IMR-90 (cell line): ENCODE results near the gene EEF1G. TPM values are rescaled to one million over a fixed set of nuclear protein-coding genes. Genes with fewer than 3 reads are reported as not detected.

Experiments
- ATAC-seq: fragments of 200-7000 bp; cut with Tn5 transposase; 2 replicates; pipeline ENCODE4 v1.9.1; 2020; ENCODE audit warnings: low read depth, mild to moderate bottlenecking, moderate library complexity
- BruUV-seq: library from RNA; stranded (reverse); fragments of 400-500 nt; replicated peaks from 2 replicates; lab custom pipeline; 2021; lab: Mats Ljungman, UMichigan
- CTCF ChIA-PET: fragments of 300-600 bp; formaldehyde crosslinking; extraction: SDS; loops from one replicate; lab custom pipeline; 2021; ENCODE audit warnings: antibody characterized with exemption; lab: Yijun Ruan, JAX
- POLR2A ChIA-PET: fragments of 300-600 bp; sonication (Branson Sonifier 250); formaldehyde crosslinking; loops from one replicate; lab custom pipeline; 2022; ENCODE audit warnings: antibody characterized with exemption; ENCODE audit not compliant: unreplicated experiment; lab: Charles Lee
- DNase-seq: peaks from one replicate; pipeline ENCODE4 v3.0.0; 2013
- H2AFZ ChIP-seq: replicated peaks from 2 replicates; pipeline ENCODE3; 2013; ENCODE audit warnings: low read length, mild to moderate bottlenecking; ENCODE audit not compliant: poor library complexity
- H2AK5ac ChIP-seq: 2 replicates; pipeline ENCODE4 v1.6.1; 2013; ENCODE audit warnings: low read depth, low read length, inconsistent platforms
- H2AK9ac ChIP-seq: replicated peaks from 2 replicates; pipeline ENCODE3; 2013; ENCODE audit warnings: mild to moderate bottlenecking, low read depth, low read length, moderate library complexity; ENCODE audit not compliant: poor library complexity
- H2BK120ac ChIP-seq: 2 replicates; pipeline ENCODE4 v1.6.1; 2013; ENCODE audit warnings: low read depth, low read length, inconsistent platforms
- H2BK15ac ChIP-seq: 3 replicates; pipeline ENCODE4 v1.6.1; 2013; ENCODE audit warnings: low read depth, low read length, inconsistent platforms
- H2BK20ac ChIP-seq: 2 replicates; pipeline ENCODE4 v1.6.1; 2013; ENCODE audit warnings: low read depth, mild to moderate bottlenecking, inconsistent platforms, low read length, moderate library complexity
- H2BK5ac ChIP-seq: 2 replicates; pipeline ENCODE4 v1.6.1; 2013; ENCODE audit warnings: mild to moderate bottlenecking, low read depth, low read length, inconsistent platforms; ENCODE audit not compliant: poor library complexity, severe bottlenecking
- H3K14ac ChIP-seq: replicated peaks from 2 replicates; pipeline ENCODE4 v1.6.1; 2013; ENCODE audit warnings: low read depth, low read length, inconsistent platforms
- H3K18ac ChIP-seq: 2 replicates; pipeline ENCODE4 v1.6.1; 2013; ENCODE audit warnings: low read depth, low read length, control low read depth
- H3K23ac ChIP-seq: 2 replicates; pipeline ENCODE4 v1.6.1; 2013; ENCODE audit warnings: low read depth, low read length, inconsistent platforms
- H3K27ac ChIP-seq: 2 replicates; pipeline ENCODE4 v1.5.1; 2013; ENCODE audit warnings: mild to moderate bottlenecking, control low read depth, low read length; ENCODE audit not compliant: insufficient read depth
- H3K27me3 ChIP-seq: 2 replicates; pipeline ENCODE4 v1.6.1; 2013; ENCODE audit warnings: low read length; ENCODE audit not compliant: control insufficient read depth, insufficient read depth
- H3K36me3 ChIP-seq: 2 replicates; pipeline ENCODE4 v1.6.1; 2013; ENCODE audit warnings: low read length, mixed read lengths; ENCODE audit not compliant: control insufficient read depth, insufficient read depth
- H3K4ac ChIP-seq: 2 replicates; pipeline ENCODE4 v1.6.1; 2013; ENCODE audit warnings: low read depth, low read length, inconsistent platforms
- H3K4me1 ChIP-seq: 2 replicates; pipeline ENCODE4 v1.6.1; 2013; ENCODE audit warnings: low read length, mixed read lengths; ENCODE audit not compliant: control insufficient read depth, insufficient read depth
- H3K4me2 ChIP-seq: 2 replicates; pipeline ENCODE4 v1.6.1; 2013; ENCODE audit warnings: low read depth, mild to moderate bottlenecking, control low read depth, low read length, moderate library complexity
- H3K4me3 ChIP-seq: 2 replicates; pipeline ENCODE4 v1.5.1; 2013; ENCODE audit warnings: low read depth, mild to moderate bottlenecking, control low read depth, low read length, moderate library complexity; ENCODE audit not compliant: insufficient read depth
- H3K56ac ChIP-seq: 2 replicates; pipeline ENCODE4 v1.6.1; 2013; ENCODE audit warnings: low read length, inconsistent platforms; ENCODE audit not compliant: insufficient read depth; ENCODE audit errors: extremely low read depth
- H3K79me1 ChIP-seq, 2 experiments: 2 replicates each; pipeline ENCODE4 v1.6.1; 2013; ENCODE audit warnings: low read length in 2 of 2, inconsistent platforms in 1 of 2, low read depth in 1 of 2
- H3K9ac ChIP-seq: 2 replicates; pipeline ENCODE4 v1.6.1; 2013; ENCODE audit warnings: low read depth, low read length, control low read depth
- H3K9me1 ChIP-seq: 2 replicates; pipeline ENCODE4 v1.6.1; 2013; ENCODE audit warnings: low read length, inconsistent platforms; ENCODE audit not compliant: insufficient read depth
- H3K9me3 ChIP-seq: 2 replicates; pipeline ENCODE4 v1.6.1; 2013; ENCODE audit warnings: low read length; ENCODE audit not compliant: control insufficient read depth, insufficient read depth
- H4K20me1 ChIP-seq: 2 replicates; pipeline ENCODE4 v1.6.1; 2013; ENCODE audit warnings: low read length, inconsistent platforms; ENCODE audit not compliant: insufficient read depth
- H4K5ac ChIP-seq: 2 replicates; pipeline ENCODE4 v1.6.1; 2013; ENCODE audit warnings: mild to moderate bottlenecking, low read depth, low read length, control low read depth
- H4K8ac ChIP-seq, 2 experiments: 2 replicates each; pipeline ENCODE4 v1.6.1; 2013; ENCODE audit warnings: low read depth in 2 of 2, low read length in 2 of 2, control low read depth in 1 of 2, inconsistent platforms in 1 of 2
- H4K91ac ChIP-seq: 2 replicates; pipeline ENCODE4 v1.6.1; 2013; ENCODE audit warnings: low read depth, low read length, inconsistent platforms; ENCODE audit not compliant: insufficient read depth
- CEBPB ChIP-seq: IDR thresholded peaks from 2 replicates; pipeline ENCODE4 v1.6.1; 2012; ENCODE audit warnings: low read depth, low read length, improper control_type of control experiment
- NFE2L2 ChIP-seq: fragments of 150-350 bp; IDR thresholded peaks from 2 replicates; pipeline ENCODE4 v1.6.1; 2016; ENCODE audit warnings: low read depth, mild to moderate bottlenecking, low read length
- SMC3 ChIP-seq: fragments of 150-350 bp; IDR thresholded peaks from 2 replicates; pipeline ENCODE4 v1.6.1; 2016; ENCODE audit warnings: low read depth, mild to moderate bottlenecking, antibody characterized with exemption, low read length, moderate library complexity
- WGBS, 2 experiments: methylation state at CpG; one replicate each; pipeline versions ENCODE4 v1.1.5 to v1.1.7; 2013; ENCODE audit warnings: missing lambda C conversion rate in 2 of 2; ENCODE audit not compliant: insufficient read length in 1 of 2; ENCODE audit errors: extremely low coverage in 2 of 2; 5-methylcytosine and 5-hydroxymethylcytosine counted together
- dilution Hi-C: fragments of 300-500 bp; cut with HindIII; formaldehyde crosslinking; loops from one replicate; pipeline ENCODE4 v1.14.3; 2018; ENCODE audit warnings: low sequenced_read_pairs; ENCODE audit not compliant: unreplicated experiment
- in situ Hi-C: fragments of 300-500 bp; cut with MboI; formaldehyde crosslinking; loops from 3 replicates; pipeline ENCODE4 v1.14.3; 2019; ENCODE audit warnings: low sequenced_read_pairs, inconsistent platforms, mixed read lengths
- intact Hi-C: fragments of 100-400 bp; cut with micrococcal nuclease; formaldehyde crosslinking; loops from 2 replicates; pipeline ENCODE4 v1.10.0; 2022
- polyA plus RNA-seq, 3 experiments: library from polyadenylated mRNA; depleted of rRNA; stranded (reverse); fragments of >200 nt; gene quantifications; 2 replicates each; pipeline ENCODE4 v1.2.3, GENCODE V29; 2012; ENCODE audit warnings: low replicate concordance in 1 of 3
- total RNA-seq: library from RNA; depleted of rRNA; stranded (reverse); fragments of >200 nt; gene quantifications from 2 replicates; pipeline ENCODE4 v1.2.3, GENCODE V29; 2012

EEF1G gene
- total and polyA plus RNA-seq, 2 of the 4 experiments (the other 2 are of a cell fraction), result 1,684 to 1,857 TPM

GRCh38 chr11:62566247-62566646 is 7.4 kb downstream of the EEF1G start:
- Histone ChIP-seq H3K9me1 (peaks cover 2% of the 10 kb centered on the region; the same call in 1 of the 2 replicates), H3K4me3 (no peak overlapping the region), H3K23ac (no peak overlapping the region), H3K14ac (no peak overlapping the region), H3K27me3 (no peaks in the 10 kb centered on the region), H3K4me2 (no peak overlapping the region), H3K18ac (no peak overlapping the region), H4K20me1 (peaks cover 57% of the 10 kb centered on the region), H3K56ac (no peak overlapping the region), H2BK15ac (no peak overlapping the region), H3K4me1 (no peaks in the 10 kb centered on the region), H4K5ac (no peak overlapping the region), H3K9me3 (no peaks in the 10 kb centered on the region), H3K4ac (no peak overlapping the region), H3K27ac (no peak overlapping the region; the same call in 1 of the 2 replicates), H3K36me3 (peaks cover 59% of the 10 kb centered on the region), H2BK120ac (no peak overlapping the region), H2AFZ (no peak overlapping the region), H2BK20ac (no peak overlapping the region), H3K9ac (no peak overlapping the region), H3K79me1 (peaks cover 8 to 42% of the 10 kb centered on the region in 2 experiments; a peak in 3 of 4 replicates), H4K8ac (no peak overlapping the region), H2AK9ac (no peak overlapping the region), H4K91ac (no peak overlapping the region), H2BK5ac (no peak overlapping the region), H2AK5ac (no peak overlapping the region)
- ATAC-seq (no peak), DNase-seq (no peak)
- intact Hi-C loops, result no loop called here
- TF ChIP-seq CEBPB (no peak), SMC3 (no peak), NFE2L2 (no peak)
- in situ Hi-C loops, result no loop called here
- no TSS peak for BruUV-seq
- ChIA-PET POLR2A (no interaction called here), CTCF (interaction anchor here (1.1 kb wide), 1 partner anchor 142 kb away, joined by 3 read pairs; no protein-coding TSS in a partner anchor)
- dilution Hi-C loops, result no loop called here
- 100% methylated on average over 4 of the region's 8 CpGs; no CpG with 5 or more reads in 1 of the 2 experiments for WGBS, 2 experiments
